Naive thymus-derived CD8-positive, alpha-beta T cell (primary cell): ENCODE data around the gene CBX7. TPM values are rescaled to one million over a fixed set of nuclear protein-coding genes. Genes with fewer than 3 reads are reported as not detected.

Source experiments
- ATAC-seq, 2 donors: fragments of 150-1000 bp; cut with Tn5 transposase in 1 of 2; sonication (Bioruptor Pico), chemical (Tn5 transposase) in 1 of 2; 1 replicate in 1 of 2; 2 replicates in 1 of 2; pipeline ENCODE4 v1.10.0; 2021; ENCODE audit warnings: mild to moderate bottlenecking in 2 of 2, moderate library complexity in 2 of 2
- POLR2A ChIA-PET: fragments of 350-600 bp; sonication (Branson Sonifier 250); formaldehyde crosslinking; loops from one replicate; lab custom pipeline; 2021; ENCODE audit warnings: antibody characterized with exemption; lab: Charles Lee
- DNase-seq, 10 donors: peaks; one replicate each; pipeline versions ENCODE4 v3.0.0 to v3.0.0-alpha.2; 2020 to 2022
- H3K27ac Mint-ChIP-seq, 10 donors: one replicate each; pipeline ENCODE4 v1.8.0; 2020 to 2022; ENCODE audit warnings: mild to moderate bottlenecking in 10 of 10, mixed read lengths in 10 of 10, moderate library complexity in 4 of 10, inconsistent platforms in 1 of 10
- H3K27me3 Mint-ChIP-seq, 5 donors: one replicate each; pipeline ENCODE4 v1.8.0; 2021 to 2022; ENCODE audit warnings: mixed read lengths in 5 of 5
- H3K36me3 Mint-ChIP-seq, 3 donors: one replicate each; pipeline ENCODE4 v1.8.0; 2020 to 2022; ENCODE audit warnings: mixed read lengths in 3 of 3, mild to moderate bottlenecking in 2 of 3, inconsistent platforms in 1 of 3
- H3K4me1 Mint-ChIP-seq, 4 donors: one replicate each; pipeline ENCODE4 v1.8.0; 2021 to 2022; ENCODE audit warnings: mixed read lengths in 4 of 4
- H3K4me3 Mint-ChIP-seq, 10 donors: one replicate each; pipeline ENCODE4 v1.8.0; 2020 to 2022; ENCODE audit warnings: mild to moderate bottlenecking in 10 of 10, mixed read lengths in 10 of 10, moderate library complexity in 6 of 10, inconsistent platforms in 1 of 10
- H3K9me3 Mint-ChIP-seq, 9 donors: one replicate each; pipeline ENCODE4 v1.8.0; 2020 to 2022; ENCODE audit warnings: mixed read lengths in 9 of 9, mild to moderate bottlenecking in 3 of 9, inconsistent platforms in 1 of 9, moderate library complexity in 1 of 9
- polyA plus RNA-seq, 3 donors: library from polyadenylated mRNA; unstranded; fragments of 300-500 nt; fragmentation: Illumina TruSeq; gene quantifications; one replicate each; pipeline ENCODE4 v1.2.3, GENCODE V29; 2021
- total RNA-seq, 8 experiments: library from RNA in 2 of 8; stranded (reverse) in 2 of 8; gene quantifications; one replicate each; pipeline ENCODE4 v1.2.3 and lab custom pipeline; 2021 to 2026

The CBX7 gene
- total and polyA plus RNA-seq, 5 experiments from 2014 or later = 19.1 to 133 (median 23.1) TPM

- H3K4me3 Mint-ChIP-seq = no peak overlapping the region
- no peaks in the 10 kb centered on the region for H3K27me3 Mint-ChIP-seq
- POLR2A ChIA-PET = interaction anchor here (1.1 kb wide), 1 partner anchor 28 kb away, joined by 3 read pairs; no protein-coding TSS in a partner anchor
- peaks cover 14 to 39% (median 31%) of the 10 kb centered on the region in 4 donors for H3K4me1 Mint-ChIP-seq
- no peak for ATAC-seq
- peak overlapping the region in 3 of 10 donors; percentile 4 to 49 (median 46) for H3K27ac Mint-ChIP-seq
- H3K9me3 Mint-ChIP-seq = no peaks in the 10 kb centered on the region
- peaks cover 0 to 10% (median 3%) of the 10 kb centered on the region in 3 donors for H3K36me3 Mint-ChIP-seq
- DNase-seq = no peak
Measured at GRCh38 chr22:39142088-39142680, 10.3 kb downstream of the CBX7 start.

- POLR2A ChIA-PET = interaction anchor here (0.7 to 0.8 kb wide), 2 partner anchors 12 to 226 kb away, joined by 3 read pairs; partner anchors contain the start of gene CBX7
- Mint-ChIP-seq H3K27me3 (no peaks in the 10 kb centered on the region), H3K27ac (peak overlapping the region in 2 of 10 donors; percentile 25 to 76), H3K36me3 (peaks cover 0 to 10% (median 3%) of the 10 kb centered on the region in 3 donors), H3K4me1 (peaks cover 9 to 27% (median 21%) of the 10 kb centered on the region in 4 donors), H3K4me3 (no peak overlapping the region), H3K9me3 (no peaks in the 10 kb centered on the region)
- ATAC-seq (no peak), DNase-seq (no peak)
Measured at GRCh38 chr22:39139933-39140332, 12.5 kb downstream of the CBX7 start.

- Mint-ChIP-seq H3K4me1 (peaks cover 2 to 17% (median 10%) of the 10 kb centered on the region in 4 donors), H3K36me3 (peaks cover 0 to 13% (median 3%) of the 10 kb centered on the region in 3 donors), H3K4me3 (no peak overlapping the region), H3K27me3 (no peaks in the 10 kb centered on the region), H3K9me3 (no peaks in the 10 kb centered on the region), H3K27ac (peak overlapping the region in 2 of 10 donors; percentile 48 to 74)
- POLR2A ChIA-PET = no interaction called here
- ATAC-seq (peak; percentile 43 to 53), DNase-seq (no peak)
Measured at GRCh38 chr22:39138357-39138997, 14.0 kb downstream of the CBX7 start.

GRCh38 chr22:39136317-39136716, 16.2 kb downstream of the CBX7 start:
- H3K27ac Mint-ChIP-seq = peak overlapping the region in 1 of 10 donors; percentile 53
- ATAC-seq (no peak), DNase-seq (no peak)
- POLR2A ChIA-PET = interaction anchor here (1.9 kb wide), 1 partner anchor 183 kb away, joined by 6 read pairs; the partner anchor contains the start of gene RPL3
- H3K36me3 Mint-ChIP-seq = peaks cover 0 to 16% (median 3%) of the 10 kb centered on the region in 3 donors
- H3K9me3 Mint-ChIP-seq = no peaks in the 10 kb centered on the region
- peaks cover 3 to 17% (median 9%) of the 10 kb centered on the region in 4 donors for H3K4me1 Mint-ChIP-seq
- H3K4me3 Mint-ChIP-seq = no peak overlapping the region
- H3K27me3 Mint-ChIP-seq = no peaks in the 10 kb centered on the region

GRCh38 chr22:39135092-39135896, 17.2 kb downstream of the CBX7 start:
- Mint-ChIP-seq H3K9me3 (no peaks in the 10 kb centered on the region), H3K36me3 (peaks cover 0 to 22% (median 3%) of the 10 kb centered on the region in 3 donors), H3K27me3 (no peaks in the 10 kb centered on the region), H3K4me1 (peaks cover 4 to 15% (median 11%) of the 10 kb centered on the region in 4 donors), H3K27ac (peak overlapping the region in 1 of 10 donors; percentile 41), H3K4me3 (no peak overlapping the region)
- POLR2A ChIA-PET = interaction anchor here (0.6 to 1.9 kb wide), 6 partner anchors 106 to 1587 kb away, joined by 3 to 6 read pairs (median 4); partner anchors contain the start of gene RPL3
- DNase-seq = peak in 7 of 10 donors; percentile 20 to 47 (median 42)
- peak; percentile 70 to 74 for ATAC-seq

- H3K36me3 Mint-ChIP-seq = peaks cover 0 to 16% (median 3%) of the 10 kb centered on the region in 3 donors
- no peaks in the 10 kb centered on the region for H3K9me3 Mint-ChIP-seq
- H3K27me3 Mint-ChIP-seq = no peaks in the 10 kb centered on the region
- ATAC-seq = no peak
- H3K27ac Mint-ChIP-seq = peak overlapping the region in 1 of 10 donors; percentile 41
- POLR2A ChIA-PET = interaction anchor here (0.7 to 1.9 kb wide), 5 partner anchors 129 to 185 kb away, joined by 3 to 6 read pairs (median 3); partner anchors contain the start of gene RPL3
- H3K4me1 Mint-ChIP-seq = peaks cover 4 to 9% (median 7%) of the 10 kb centered on the region in 4 donors
- H3K4me3 Mint-ChIP-seq = no peak overlapping the region
- no peak for DNase-seq
Measured at GRCh38 chr22:39134366-39135091, 18.0 kb downstream of the CBX7 start.

- POLR2A ChIA-PET = interaction anchor here (0.7 to 1.3 kb wide), 2 partner anchors 131 to 186 kb away, joined by 3 read pairs; partner anchors contain the start of gene RPL3
- Mint-ChIP-seq H3K4me1 (peaks cover 4 to 9% (median 6%) of the 10 kb centered on the region in 4 donors), H3K36me3 (peaks cover 0 to 16% (median 3%) of the 10 kb centered on the region in 3 donors), H3K4me3 (no peak overlapping the region), H3K9me3 (no peaks in the 10 kb centered on the region), H3K27me3 (no peaks in the 10 kb centered on the region), H3K27ac (no peak overlapping the region)
- no peak for DNase-seq
- no peak for ATAC-seq
Measured at GRCh38 chr22:39133871-39134270, 18.6 kb downstream of the CBX7 start.

GRCh38 chr22:39132871-39133524, 19.5 kb downstream of the CBX7 start:
- peaks cover 0 to 12% (median 0%) of the 10 kb centered on the region in 3 donors for H3K36me3 Mint-ChIP-seq
- H3K27ac Mint-ChIP-seq = no peak overlapping the region
- H3K9me3 Mint-ChIP-seq = no peaks in the 10 kb centered on the region
- H3K27me3 Mint-ChIP-seq = no peaks in the 10 kb centered on the region
- H3K4me3 Mint-ChIP-seq = no peak overlapping the region
- no peak for ATAC-seq
- POLR2A ChIA-PET = interaction anchor here (1.3 kb wide), 1 partner anchor 130 kb away, joined by 3 read pairs; no protein-coding TSS in a partner anchor
- no peak for DNase-seq
- peaks cover 0 to 6% (median 3%) of the 10 kb centered on the region in 4 donors for H3K4me1 Mint-ChIP-seq

- no peaks in the 10 kb centered on the region for H3K9me3 Mint-ChIP-seq
Measured at GRCh38 chr22:39132281-39132680, 20.2 kb downstream of the CBX7 start.

GRCh38 chr22:39130892-39131855, 21.3 kb downstream of the CBX7 start:
- peak overlapping the region in 1 of 10 donors; percentile 40 for H3K27ac Mint-ChIP-seq
- no peaks in the 10 kb centered on the region for H3K27me3 Mint-ChIP-seq
- H3K4me1 Mint-ChIP-seq = peaks cover 0 to 6% (median 3%) of the 10 kb centered on the region in 4 donors
- POLR2A ChIA-PET = no interaction called here
- ATAC-seq (no peak), DNase-seq (no peak)
- peaks cover 0 to 12% (median 0%) of the 10 kb centered on the region in 3 donors for H3K36me3 Mint-ChIP-seq
- no peak overlapping the region for H3K4me3 Mint-ChIP-seq
- H3K9me3 Mint-ChIP-seq = no peaks in the 10 kb centered on the region

More at GRCh38 chr22:39132281-39132680, 20.2 kb downstream of the CBX7 start:
- Mint-ChIP-seq H3K36me3 (peaks cover 0 to 12% (median 0%) of the 10 kb centered on the region in 3 donors), H3K27ac (no peak overlapping the region), H3K4me3 (peak overlapping the region in 1 of 10 donors; percentile 42), H3K27me3 (no peaks in the 10 kb centered on the region), H3K4me1 (peaks cover 0 to 6% (median 3%) of the 10 kb centered on the region in 4 donors)
- ATAC-seq (no peak), DNase-seq (no peak)
- POLR2A ChIA-PET = no interaction called here
